Mesothelial cell of epicardium (in vitro differentiated cells): ENCODE results near the gene NBPF12. TPM values are rescaled to one million over a fixed set of nuclear protein-coding genes. Genes with fewer than 3 reads are reported as not detected.
"Not testable (repeated sequence)": the region's sequence is repeated elsewhere in the genome, so short reads cannot be mapped to it uniquely, and the experiment has no call there.

ENCODE experiments used
- DNase-seq, 2 experiments: peaks; one replicate each; pipeline ENCODE4 v3.0.0; 2021; ENCODE audit warnings: low spot score in 2 of 2; ENCODE audit not compliant: unreplicated experiment in 2 of 2
- H3K27ac Mint-ChIP-seq: 2 replicates; pipeline ENCODE4 v1.8.0; 2021; ENCODE audit warnings: mixed read lengths
- H3K27me3 Mint-ChIP-seq: 2 replicates; pipeline ENCODE4 v1.8.0; 2021; ENCODE audit warnings: low read depth, mixed read lengths
- H3K36me3 Mint-ChIP-seq: 2 replicates; pipeline ENCODE4 v1.8.0; 2021; ENCODE audit warnings: mixed read lengths
- H3K4me1 Mint-ChIP-seq: 2 replicates; pipeline ENCODE4 v1.8.0; 2021; ENCODE audit warnings: mixed read lengths
- H3K4me3 Mint-ChIP-seq: 2 replicates; pipeline ENCODE4 v1.8.0; 2021; ENCODE audit warnings: mild to moderate bottlenecking, moderate library complexity, mixed read lengths
- H3K9me3 Mint-ChIP-seq: 2 replicates; pipeline ENCODE4 v1.8.0; 2021; ENCODE audit warnings: mixed read lengths
- CTCF ChIP-seq: fragments of 200-600 bp; sonication (generic); IDR thresholded peaks from one replicate; pipeline ENCODE4 v1.5.0; 2021; ENCODE audit warnings: antibody characterized with exemption; ENCODE audit not compliant: unreplicated experiment
- total RNA-seq: library from RNA; stranded (reverse); gene quantifications from 3 replicates; pipeline ENCODE4 v1.2.1, GENCODE V29; 2021

NBPF12 gene
- total RNA-seq, 1 donor from 2014 or later = 19.7 TPM

- H3K27ac Mint-ChIP-seq = not testable (repeated sequence)
Observed at GRCh38 chr1:147026975-147027374, 88.9 kb downstream of the NBPF12 start.

GRCh38 chr1:147030066-147030653 lies 92.0 kb downstream of the NBPF12 start:
- not testable (repeated sequence) for H3K4me3 Mint-ChIP-seq, DNase-seq, H3K9me3 Mint-ChIP-seq, H3K4me1 Mint-ChIP-seq, H3K36me3 Mint-ChIP-seq, H3K27ac Mint-ChIP-seq
- H3K27me3 Mint-ChIP-seq = peaks cover 62% of the 10 kb centered on the region

More at GRCh38 chr1:147026975-147027374, 88.9 kb downstream of the NBPF12 start:
- not testable (repeated sequence) for H3K4me3 Mint-ChIP-seq, H3K4me1 Mint-ChIP-seq, H3K9me3 Mint-ChIP-seq, H3K36me3 Mint-ChIP-seq, DNase-seq
- peaks cover 55% of the 10 kb centered on the region for H3K27me3 Mint-ChIP-seq

GRCh38 chr1:147039916-147040315 lies 101.8 kb downstream of the NBPF12 start:
- H3K27ac Mint-ChIP-seq = no peak overlapping the region
- no peaks in the 10 kb centered on the region for H3K9me3 Mint-ChIP-seq
- no peak overlapping the region for H3K4me3 Mint-ChIP-seq
- DNase-seq = no peak
- TF ChIP-seq CTCF = no peak
- H3K4me1 Mint-ChIP-seq = no peaks in the 10 kb centered on the region
- H3K27me3 Mint-ChIP-seq = peaks cover 68% of the 10 kb centered on the region
- no peaks in the 10 kb centered on the region for H3K36me3 Mint-ChIP-seq

GRCh38 chr1:147042891-147043290 lies 104.8 kb downstream of the NBPF12 start:
- H3K9me3 Mint-ChIP-seq, H3K36me3 Mint-ChIP-seq, H3K27ac Mint-ChIP-seq, H3K4me1 Mint-ChIP-seq, H3K4me3 Mint-ChIP-seq, DNase-seq: not testable (repeated sequence)
- H3K27me3 Mint-ChIP-seq = peaks cover 64% of the 10 kb centered on the region

- not testable (repeated sequence) for H3K36me3 Mint-ChIP-seq, H3K27ac Mint-ChIP-seq, H3K4me3 Mint-ChIP-seq, H3K4me1 Mint-ChIP-seq, DNase-seq, H3K9me3 Mint-ChIP-seq
- peaks cover 57% of the 10 kb centered on the region for H3K27me3 Mint-ChIP-seq
Observed at GRCh38 chr1:147044511-147044910, 106.4 kb downstream of the NBPF12 start.

Other genes starting within 250 kb of the NBPF12 start
- 15.2 to 17.3 TPM (median 16.4 TPM) in 3 replicates for gene PRKAB2, start 234.1 kb downstream of the NBPF12 start, total RNA-seq